22Rv1 (cell line): ENCODE measurements around the gene IGLL5.

ENCODE experiments used
- H3K27ac ChIP-seq: fragments of 450-650 bp; 2 replicates; pipeline ENCODE4 v1.5.1; 2017
- ZFX ChIP-seq: fragments of 450-650 bp; IDR thresholded peaks from 2 replicates; pipeline ENCODE4 v1.6.1; 2017; ENCODE audit warnings: antibody characterized with exemption, borderline replicate concordance
- TF ChIP-seq, protein P1 (sequence below): fragments of 450-650 bp; IDR thresholded peaks from 2 replicates; pipeline ENCODE4 v1.5.1; 2017; ENCODE audit warnings: mild to moderate bottlenecking

The IGLL5 gene

DNA sequence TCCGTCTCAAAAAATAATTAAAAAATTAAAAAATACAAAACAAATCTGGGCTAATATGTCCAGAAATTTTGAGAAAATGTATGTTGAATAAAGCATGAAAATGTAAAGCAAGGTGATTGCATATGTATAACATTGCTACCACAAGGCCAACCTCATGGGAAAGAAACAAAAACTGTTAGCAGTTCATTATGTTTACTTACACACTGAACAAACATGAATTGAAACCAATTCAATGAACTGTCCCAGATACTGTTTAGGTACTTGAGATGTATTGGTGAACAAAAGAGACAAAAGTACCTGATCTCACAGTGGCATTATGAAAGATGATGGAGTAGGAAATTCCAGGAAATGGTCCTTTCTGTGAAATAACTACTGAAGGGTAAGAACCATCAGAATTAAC lies 43.8 kb upstream of the IGLL5 start:
- TF ChIP-seq ZFX = no peak
- TF ChIP-seq, protein P1, sequence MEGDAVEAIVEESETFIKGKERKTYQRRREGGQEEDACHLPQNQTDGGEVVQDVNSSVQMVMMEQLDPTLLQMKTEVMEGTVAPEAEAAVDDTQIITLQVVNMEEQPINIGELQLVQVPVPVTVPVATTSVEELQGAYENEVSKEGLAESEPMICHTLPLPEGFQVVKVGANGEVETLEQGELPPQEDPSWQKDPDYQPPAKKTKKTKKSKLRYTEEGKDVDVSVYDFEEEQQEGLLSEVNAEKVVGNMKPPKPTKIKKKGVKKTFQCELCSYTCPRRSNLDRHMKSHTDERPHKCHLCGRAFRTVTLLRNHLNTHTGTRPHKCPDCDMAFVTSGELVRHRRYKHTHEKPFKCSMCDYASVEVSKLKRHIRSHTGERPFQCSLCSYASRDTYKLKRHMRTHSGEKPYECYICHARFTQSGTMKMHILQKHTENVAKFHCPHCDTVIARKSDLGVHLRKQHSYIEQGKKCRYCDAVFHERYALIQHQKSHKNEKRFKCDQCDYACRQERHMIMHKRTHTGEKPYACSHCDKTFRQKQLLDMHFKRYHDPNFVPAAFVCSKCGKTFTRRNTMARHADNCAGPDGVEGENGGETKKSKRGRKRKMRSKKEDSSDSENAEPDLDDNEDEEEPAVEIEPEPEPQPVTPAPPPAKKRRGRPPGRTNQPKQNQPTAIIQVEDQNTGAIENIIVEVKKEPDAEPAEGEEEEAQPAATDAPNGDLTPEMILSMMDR = no peak
- H3K27ac ChIP-seq = no peak overlapping the region

DNA sequence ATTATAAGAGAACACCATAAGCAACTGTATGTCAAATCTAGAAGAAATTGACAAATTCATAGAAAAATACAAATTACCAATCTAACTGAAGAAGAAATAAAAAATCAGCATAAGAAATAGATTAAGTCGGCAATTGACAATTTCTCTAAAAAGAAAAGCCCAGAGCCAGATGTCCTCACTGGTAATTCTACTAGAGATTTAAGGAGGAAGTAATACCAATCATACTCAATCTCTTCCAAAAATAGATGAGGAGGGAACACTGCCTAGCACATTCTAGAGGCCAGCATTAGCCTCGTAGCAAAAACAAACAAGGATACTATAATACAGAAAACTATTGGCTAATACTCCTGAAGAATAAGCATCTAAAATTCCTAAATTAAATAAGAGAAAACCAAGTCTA lies 40.4 kb upstream of the IGLL5 start:
- no peak overlapping the region for H3K27ac ChIP-seq
- TF ChIP-seq ZFX = no peak
- TF ChIP-seq, protein P1 = no peak

GRCh38 chr22:22848364-22848866 lies 39.2 kb upstream of the IGLL5 start:
- no peak for TF ChIP-seq ZFX
- TF ChIP-seq, protein P1 = peak; percentile 97
- no peak overlapping the region for H3K27ac ChIP-seq

DNA sequence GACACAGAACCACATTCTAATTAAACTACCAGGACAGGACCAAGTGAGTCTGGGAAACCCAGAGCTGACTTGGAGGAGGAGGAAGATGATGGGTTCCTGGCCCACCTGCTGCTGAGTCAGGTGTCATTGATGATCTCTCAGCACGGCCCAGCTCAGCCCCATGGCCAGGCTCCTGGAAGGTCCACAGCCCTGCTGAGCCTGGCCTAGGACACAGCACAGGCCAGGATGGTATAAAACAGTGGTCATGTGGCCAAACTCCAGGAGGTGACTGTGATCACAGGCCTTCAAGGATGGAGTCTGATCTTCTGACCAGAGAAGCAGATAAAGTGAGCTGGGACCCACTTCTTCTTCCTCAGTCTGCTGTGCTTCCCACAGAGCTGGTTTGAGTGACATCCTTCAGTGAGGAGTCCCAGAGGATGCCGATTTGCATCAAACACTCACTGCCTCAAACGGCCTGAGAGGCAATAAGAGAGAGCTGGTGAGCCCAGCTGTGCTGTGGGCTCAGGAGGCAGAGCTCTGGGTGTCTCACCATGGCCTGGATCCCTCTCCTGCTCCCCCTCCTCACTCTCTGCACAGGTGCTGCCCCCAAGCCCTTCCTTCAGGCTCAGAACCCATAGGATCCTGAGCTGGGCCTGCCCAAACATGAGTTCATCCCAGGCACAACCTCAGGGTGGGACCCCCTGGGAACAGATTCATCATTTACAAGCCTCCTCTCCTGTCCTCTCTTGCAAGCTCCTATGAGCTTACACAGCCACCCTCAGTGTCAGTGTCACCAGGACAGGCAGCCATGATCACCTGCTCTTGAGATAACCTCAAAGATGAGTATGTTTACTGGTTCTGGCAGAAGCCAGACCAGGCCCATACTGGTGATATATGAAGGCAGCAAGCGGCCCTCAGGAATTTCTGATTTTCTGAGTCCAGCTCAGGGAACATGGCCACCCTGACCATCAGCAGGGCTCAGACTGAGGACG lies 37.7 kb upstream of the IGLL5 start:
- H3K27ac ChIP-seq = no peak overlapping the region
- TF ChIP-seq ZFX = no peak
- TF ChIP-seq, protein P1 = no peak

DNA sequence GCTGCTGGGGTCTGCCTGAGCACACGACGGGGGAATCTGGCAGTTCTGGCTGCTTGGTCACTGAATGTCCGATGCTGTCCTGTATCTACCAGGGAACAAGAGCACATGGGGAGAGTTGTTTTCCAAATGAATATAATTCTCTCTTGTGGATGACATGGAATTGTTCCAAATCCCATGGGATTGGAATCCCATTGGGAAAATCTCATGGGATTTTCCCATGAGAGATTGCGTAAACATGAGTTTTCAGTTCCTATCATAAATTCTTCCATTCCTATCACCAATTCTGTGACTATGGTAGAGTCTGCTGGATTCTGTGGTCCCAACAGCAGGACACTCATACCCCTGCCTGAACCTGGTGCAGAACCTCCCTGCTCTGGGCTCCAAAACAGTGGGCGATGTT lies 35.6 kb upstream of the IGLL5 start:
- no peak for TF ChIP-seq ZFX
- TF ChIP-seq, protein P1 = no peak
- no peak overlapping the region for H3K27ac ChIP-seq

GRCh38 chr22:22853713-22854112 lies 33.9 kb upstream of the IGLL5 start:
- TF ChIP-seq ZFX = no peak
- TF ChIP-seq, protein P1 = no peak
- no peak overlapping the region for H3K27ac ChIP-seq

DNA sequence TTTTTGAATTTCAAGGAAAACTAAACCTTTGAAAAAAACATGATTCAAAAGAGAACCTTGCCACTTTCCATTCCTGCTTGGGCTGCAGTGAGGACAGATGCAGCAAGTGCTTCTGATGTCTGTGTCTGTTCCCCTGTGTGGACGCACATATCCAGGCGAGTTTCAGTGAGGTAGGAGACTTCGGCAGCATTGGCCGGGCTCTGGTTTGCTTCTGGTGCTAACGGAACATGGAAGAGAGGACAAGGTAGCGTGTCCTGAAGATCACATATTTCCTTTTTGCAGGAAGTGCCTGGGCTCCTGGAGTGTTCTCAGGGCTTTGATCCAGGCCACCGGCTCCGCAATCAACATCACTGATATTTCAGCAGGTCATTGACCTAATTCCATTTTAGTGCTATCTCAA lies 33.1 kb upstream of the IGLL5 start:
- TF ChIP-seq, protein P1 = no peak
- no peak for TF ChIP-seq ZFX
- H3K27ac ChIP-seq = no peak overlapping the region
